Endothelial cell of umbilical vein (primary cell): ENCODE measurements around the gene TMEM204. TPM values are rescaled to one million over a fixed set of nuclear protein-coding genes. Genes with fewer than 3 reads are reported as not detected.

Experiments
- BruUV-seq: library from RNA; stranded (reverse); fragments of 400-500 nt; replicated peaks from 2 replicates; lab custom pipeline; 2021; lab: Mats Ljungman, UMichigan
- CTCF ChIA-PET: fragments of 300-600, 350-600 bp; sonication (Branson Sonifier 250); formaldehyde crosslinking; loops from one replicate; lab custom pipeline; 2021; ENCODE audit warnings: antibody characterized with exemption, inconsistent platforms; lab: Charles Lee
- POLR2A ChIA-PET: fragments of 300-600, 350-600 bp; sonication (Branson Sonifier 250); formaldehyde crosslinking; loops from one replicate; lab custom pipeline; 2021; ENCODE audit warnings: antibody characterized with exemption, inconsistent platforms; lab: Charles Lee
- DNase-seq: peaks from one replicate; pipeline ENCODE4 v3.0.0-alpha.2; 2011; ENCODE audit warnings: low read depth, low spot score
- FAIRE-seq: peaks from 2 replicates; lab custom pipeline; 2011; peaks lifted over from hg19 to GRCh38; lab: Jason Lieb, UNC
- H2AFZ ChIP-seq: 2 replicates; pipeline ENCODE4 v1.6.0; 2012; ENCODE audit warnings: low read depth, low read length, control low read depth, inconsistent platforms
- H3K27ac ChIP-seq: 2 replicates; pipeline ENCODE4 v1.5.1; 2011; ENCODE audit warnings: low read depth, mild to moderate bottlenecking, control low read depth, low read length, moderate library complexity; ENCODE audit not compliant: insufficient read depth
- H3K27me3 ChIP-seq, 2 experiments: 2 replicates each; pipeline versions ENCODE4 v1.6.0 to v1.6.1; 2011; ENCODE audit warnings: low read length in 2 of 2, mixed read lengths in 1 of 2; ENCODE audit not compliant: control insufficient read depth in 2 of 2, insufficient read depth in 2 of 2
- H3K36me3 ChIP-seq, 2 experiments: 2 replicates in 1 of 2; 3 replicates in 1 of 2; pipeline ENCODE4 v1.5.1; 2011; ENCODE audit warnings: low read length in 2 of 2, mild to moderate bottlenecking in 1 of 2, moderate library complexity in 1 of 2; ENCODE audit not compliant: control insufficient read depth in 2 of 2, insufficient read depth in 2 of 2; ENCODE audit errors: extremely low read depth in 1 of 2
- H3K4me1 ChIP-seq: 3 replicates; pipeline ENCODE4 v1.5.1; 2011; ENCODE audit warnings: mild to moderate bottlenecking, low read length; ENCODE audit not compliant: control insufficient read depth, insufficient read depth; ENCODE audit errors: extremely low read depth
- H3K4me2 ChIP-seq: 2 replicates; pipeline ENCODE4 v1.6.1; 2011; ENCODE audit warnings: low read length, control low read depth, mixed read lengths; ENCODE audit not compliant: insufficient read depth
- H3K4me3 ChIP-seq, 3 experiments: fragments of 200-600 bp in 1 of 3; sonication (generic), shearing (Covaris generic) in 1 of 3; replicated peaks in 1 of 3; 2 replicates each; pipeline ENCODE4 v1.5.1; 2011 to 2016; ENCODE audit warnings: control low read depth in 3 of 3, low read length in 3 of 3, mild to moderate bottlenecking in 2 of 3, inconsistent platforms in 1 of 3, low read depth in 1 of 3, moderate library complexity in 1 of 3; ENCODE audit not compliant: insufficient read depth in 1 of 3
- H3K79me2 ChIP-seq: 2 replicates; pipeline ENCODE4 v1.6.0; 2012; ENCODE audit warnings: low read length, inconsistent platforms; ENCODE audit not compliant: control insufficient read depth, insufficient read depth
- H3K9ac ChIP-seq: replicated peaks from 2 replicates; pipeline ENCODE3; 2011; ENCODE audit warnings: low read length, control low read depth; ENCODE audit not compliant: insufficient read depth; ENCODE audit errors: extremely low read depth
- H3K9me1 ChIP-seq: replicated peaks from 3 replicates; pipeline ENCODE4 v1.6.0; 2011; ENCODE audit warnings: mild to moderate bottlenecking, low read length; ENCODE audit not compliant: control insufficient read depth, insufficient read depth; ENCODE audit errors: extremely low read depth
- H3K9me3 ChIP-seq: replicated peaks from 2 replicates; pipeline ENCODE4 v1.5.1; 2012; ENCODE audit warnings: low read length, inconsistent platforms; ENCODE audit not compliant: control insufficient read depth, insufficient read depth
- H4K20me1 ChIP-seq: replicated peaks from 2 replicates; pipeline ENCODE3; 2011; ENCODE audit warnings: mild to moderate bottlenecking, low read length; ENCODE audit not compliant: control insufficient read depth, insufficient read depth; ENCODE audit errors: extremely low read depth
- CTCF ChIP-seq, 2 donors: IDR thresholded peaks; 1 replicate in 1 of 2; 2 replicates in 1 of 2; pipeline ENCODE4 v1.5.1; 2011; ENCODE audit warnings: low read length in 2 of 2, mild to moderate bottlenecking in 2 of 2, moderate library complexity in 2 of 2, control low read depth in 1 of 2, inconsistent platforms in 1 of 2, low read depth in 1 of 2; ENCODE audit not compliant: insufficient read depth in 1 of 2; ENCODE audit errors: extremely low read depth in 1 of 2
- EZH2 ChIP-seq: IDR thresholded peaks from 2 replicates; pipeline ENCODE4 v1.6.1; 2012; ENCODE audit warnings: borderline replicate concordance, low read depth, mild to moderate bottlenecking, moderate library complexity, low read length, inconsistent platforms; ENCODE audit not compliant: severe bottlenecking
- FOS ChIP-seq: IDR thresholded peaks from 2 replicates; pipeline ENCODE4 v1.6.1; 2011; ENCODE audit warnings: mild to moderate bottlenecking, low read length, moderate library complexity, borderline replicate concordance; ENCODE audit not compliant: insufficient read depth
- GATA2 ChIP-seq: IDR thresholded peaks from 2 replicates; pipeline ENCODE4 v1.7.0; 2011; ENCODE audit warnings: low read depth, mild to moderate bottlenecking, moderate library complexity, mixed read lengths, low read length; ENCODE audit not compliant: insufficient read length, insufficient read depth
- JUN ChIP-seq: IDR thresholded peaks from 2 replicates; pipeline ENCODE4 v1.6.1; 2011; ENCODE audit warnings: borderline replicate concordance, low read depth; ENCODE audit not compliant: insufficient read length, insufficient read depth
- MAX ChIP-seq: IDR thresholded peaks from 2 replicates; pipeline ENCODE4 v1.6.1; 2011; ENCODE audit not compliant: insufficient read depth, insufficient read length
- MYC ChIP-seq: IDR thresholded peaks from one replicate; pipeline ENCODE4 v1.6.1; 2011; ENCODE audit warnings: mild to moderate bottlenecking, low read depth, low read length
- POLR2A ChIP-seq: IDR thresholded peaks from 2 replicates; pipeline ENCODE4 v1.6.1; 2012; ENCODE audit warnings: low read depth, mild to moderate bottlenecking, control low read depth, low read length
- POLR2AphosphoS5 ChIP-seq: IDR thresholded peaks from 2 replicates; pipeline ENCODE4 v1.6.1; 2012; ENCODE audit warnings: low read depth, mild to moderate bottlenecking, control low read depth, low read length, moderate library complexity; ENCODE audit not compliant: insufficient read depth
- dilution Hi-C: fragments of 300-500 bp; cut with MboI; formaldehyde crosslinking; loops from one replicate; pipeline ENCODE4 v1.15.0; 2019; ENCODE audit warnings: low sequenced_read_pairs; ENCODE audit not compliant: extremely low pct_ligation_motif_present
- intact Hi-C: fragments of 100-400 bp; cut with micrococcal nuclease; formaldehyde crosslinking; loops from one replicate; pipeline ENCODE4 v1.10.0; 2022
- polyA plus RNA-seq, 4 experiments: library from polyadenylated mRNA; depleted of rRNA in 3 of 4; stranded (reverse) in 3 of 4; unstranded in 1 of 4; fragments of >200 nt; gene quantifications; 2 replicates each; pipeline versions ENCODE4 v1.2.1 to v1.2.3, GENCODE V29; 2011 to 2012; ENCODE audit warnings: missing spikeins in 1 of 4
- total RNA-seq: library from RNA; stranded (reverse); gene quantifications from 2 replicates; pipeline ENCODE4 v1.2.3, GENCODE V29; 2021

The TMEM204 gene
- total and polyA plus RNA-seq, 2 donors (not counting 3 experiments of a cell fraction or from before 2014, with no cell fraction given): 32.5 to 50.7 TPM

DNA sequence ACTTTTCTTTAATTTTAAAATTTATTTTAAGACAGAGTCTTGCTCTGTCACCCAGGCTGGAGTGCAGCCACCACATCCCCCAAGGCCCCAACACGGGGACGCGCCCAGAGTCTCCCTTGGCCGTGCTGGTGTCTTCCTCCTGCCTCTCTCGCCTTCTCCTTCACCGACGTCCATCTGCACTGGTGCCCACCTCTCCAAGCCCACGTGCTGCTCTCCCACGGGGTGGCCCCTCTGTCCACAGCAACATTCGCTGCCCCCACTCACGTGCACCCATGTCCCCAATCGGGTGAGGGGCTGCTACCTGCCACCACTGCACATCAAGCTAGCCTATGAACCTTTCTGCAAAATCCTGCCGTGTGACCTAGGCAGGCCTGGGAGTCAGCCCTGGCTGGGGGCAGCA, 3.1 kb downstream of the TMEM204 start:
- H3K27ac ChIP-seq: no peak overlapping the region
- POLR2A ChIA-PET: no interaction called here
- no peak overlapping the region for H3K4me3 ChIP-seq
- no peak overlapping the region for H3K9ac ChIP-seq
- no peaks in the 10 kb centered on the region for H3K9me3 ChIP-seq
- peaks cover 6 to 33% of the 10 kb centered on the region in 2 experiments for H3K36me3 ChIP-seq
- H4K20me1 ChIP-seq: no peaks in the 10 kb centered on the region
- CTCF ChIA-PET: no interaction called here
- no peaks in the 10 kb centered on the region for H3K27me3 ChIP-seq
- H3K4me2 ChIP-seq: no peak overlapping the region
- no peak for FAIRE-seq
- no peak for DNase-seq
- H3K9me1 ChIP-seq: no peaks in the 10 kb centered on the region
- intact Hi-C loops: no loop called here
- dilution Hi-C loops: no loop called here
- H3K4me1 ChIP-seq: peaks cover 37% of the 10 kb centered on the region
- TF ChIP-seq MYC (no peak), GATA2 (no peak), CTCF (IDR thresholded peaks at IDR 0.05; ENCODE audit: extremely low read depth in 1 of 2, insufficient read depth in 1 of 2, low read depth in 1 of 2, low read length in 2 of 2) (no peak), POLR2AphosphoS5 (no peak), FOS (no peak), MAX (no peak), JUN (no peak), EZH2 (no peak), POLR2A (no peak)
- H2AFZ ChIP-seq: no peak overlapping the region
- TSS peak; percentile 1 for BruUV-seq
- H3K79me2 ChIP-seq: peaks cover 47% of the 10 kb centered on the region
